ENCODE data around the gene MRPL58.
"Not testable (repeated sequence)": the region's sequence is repeated elsewhere in the genome, so short reads cannot be mapped to it uniquely, and the experiment has no call there.

Gene MRPL58

GRCh38 chr17:75012346-75013091 lies at the start of gene MRPL58:
MRPL58 (plus strand) TSS chr17:75012670; CDS start chr17:75012687, 17 bp downstream.
- peak; percentile 78 to 85 for DNase-seq

DNA sequence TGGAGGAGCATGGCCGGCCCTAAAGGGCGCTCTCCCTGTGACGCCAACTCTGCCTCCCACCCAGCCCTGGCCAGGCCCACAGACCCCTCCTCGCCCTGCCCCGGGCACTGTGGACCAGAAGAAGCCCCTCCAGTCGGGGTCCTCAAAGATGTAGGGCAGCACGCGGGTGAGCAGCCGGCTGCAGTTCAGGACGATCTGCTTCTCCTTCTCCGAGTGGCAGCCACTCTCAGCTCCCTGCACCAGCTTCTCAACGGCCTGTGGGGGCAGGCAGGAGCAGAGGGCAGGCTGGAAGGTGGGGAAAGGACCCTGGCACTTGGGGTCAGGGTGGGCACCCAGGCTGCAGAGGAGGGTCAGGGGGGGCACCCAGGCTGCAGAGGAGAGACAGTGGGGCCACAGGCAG lies 48.8 kb upstream of the MRPL58 start:
- no peak for DNase-seq

GRCh38 chr17:74964246-74964761 lies 48.2 kb upstream of the MRPL58 start:
- DNase-seq = no peak

- no peak for DNase-seq
These were observed 47.4 kb upstream of the MRPL58 start for GRCh38 chr17:74964988-74965622.

GRCh38 chr17:74968361-74968780 lies 44.1 kb upstream of the MRPL58 start:
- no peak for DNase-seq

GRCh38 chr17:74969501-74969900 lies 43.0 kb upstream of the MRPL58 start:
- DNase-seq = not testable (repeated sequence)

DNA sequence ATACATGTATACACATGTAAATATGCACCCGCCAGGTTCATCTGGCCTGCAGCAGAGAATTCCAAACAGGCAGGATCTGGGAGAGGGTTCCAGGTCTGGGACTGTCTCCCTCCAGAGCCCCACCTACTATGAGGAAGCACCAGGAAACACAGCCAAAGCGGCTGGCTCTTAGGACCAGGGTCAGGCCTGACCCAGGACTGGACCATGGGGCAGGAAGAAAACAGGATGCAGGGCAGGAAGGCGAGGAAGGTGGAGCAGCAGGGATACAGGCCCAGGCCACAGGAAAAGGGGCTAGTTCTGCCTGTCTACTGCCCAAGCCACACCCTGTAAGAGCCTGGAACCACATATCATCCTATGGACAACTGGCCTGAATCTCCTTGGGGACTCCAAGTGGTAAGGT lies 42.1 kb upstream of the MRPL58 start:
- DNase-seq = no peak

DNA sequence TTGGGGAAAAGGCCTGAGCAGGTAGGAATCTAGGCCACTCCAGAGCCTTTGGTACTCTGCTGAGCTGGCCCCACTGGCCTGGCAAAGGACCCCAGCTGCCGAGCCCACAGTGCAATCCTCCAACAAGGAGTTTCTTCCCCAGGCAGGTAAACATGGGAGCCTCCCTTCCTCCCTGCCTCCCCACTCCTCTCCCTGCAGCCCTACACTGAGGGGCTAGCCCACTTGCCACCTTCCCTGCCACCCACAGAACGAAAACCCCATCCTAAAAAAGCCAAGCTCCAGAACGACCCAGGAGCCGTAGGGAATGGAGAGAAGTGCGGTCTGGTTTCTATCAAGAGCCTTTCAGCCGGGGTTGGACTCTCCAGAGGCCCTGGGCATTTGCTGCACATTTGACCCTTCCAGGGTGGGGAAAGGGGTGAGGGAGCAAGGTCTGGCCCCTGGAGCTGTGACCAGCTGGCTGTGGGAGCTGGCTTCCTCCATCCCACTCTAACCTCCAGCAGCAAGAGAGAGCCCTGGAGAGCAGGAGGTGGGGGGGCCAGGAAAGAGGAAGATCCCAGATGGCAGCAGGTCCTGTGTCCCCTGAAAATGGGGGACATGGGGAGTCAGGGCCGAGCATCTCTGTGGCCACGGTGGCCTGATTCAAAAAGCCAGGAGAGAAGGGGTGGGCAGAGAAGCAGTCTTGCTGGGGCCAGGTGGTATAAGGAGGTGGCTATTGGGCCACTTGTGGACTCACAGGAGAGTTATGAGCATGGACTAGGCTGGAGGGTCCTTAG lies 41.2 kb upstream of the MRPL58 start:
- no peak for DNase-seq

DNA sequence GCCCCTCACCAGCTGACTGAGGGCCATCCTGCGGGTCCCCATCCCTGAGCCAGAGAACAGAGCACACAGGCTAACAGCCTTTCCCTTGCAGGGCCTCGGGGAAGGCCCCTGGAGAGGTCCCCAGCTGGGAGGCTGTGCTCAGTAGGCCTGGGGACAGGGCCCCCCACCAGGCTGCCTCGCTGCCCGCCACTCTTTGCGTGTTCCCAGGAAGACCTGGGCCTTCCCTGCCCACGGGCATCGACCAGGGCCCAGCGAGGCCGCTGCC lies 40.7 kb upstream of the MRPL58 start:
- no peak for DNase-seq

DNA sequence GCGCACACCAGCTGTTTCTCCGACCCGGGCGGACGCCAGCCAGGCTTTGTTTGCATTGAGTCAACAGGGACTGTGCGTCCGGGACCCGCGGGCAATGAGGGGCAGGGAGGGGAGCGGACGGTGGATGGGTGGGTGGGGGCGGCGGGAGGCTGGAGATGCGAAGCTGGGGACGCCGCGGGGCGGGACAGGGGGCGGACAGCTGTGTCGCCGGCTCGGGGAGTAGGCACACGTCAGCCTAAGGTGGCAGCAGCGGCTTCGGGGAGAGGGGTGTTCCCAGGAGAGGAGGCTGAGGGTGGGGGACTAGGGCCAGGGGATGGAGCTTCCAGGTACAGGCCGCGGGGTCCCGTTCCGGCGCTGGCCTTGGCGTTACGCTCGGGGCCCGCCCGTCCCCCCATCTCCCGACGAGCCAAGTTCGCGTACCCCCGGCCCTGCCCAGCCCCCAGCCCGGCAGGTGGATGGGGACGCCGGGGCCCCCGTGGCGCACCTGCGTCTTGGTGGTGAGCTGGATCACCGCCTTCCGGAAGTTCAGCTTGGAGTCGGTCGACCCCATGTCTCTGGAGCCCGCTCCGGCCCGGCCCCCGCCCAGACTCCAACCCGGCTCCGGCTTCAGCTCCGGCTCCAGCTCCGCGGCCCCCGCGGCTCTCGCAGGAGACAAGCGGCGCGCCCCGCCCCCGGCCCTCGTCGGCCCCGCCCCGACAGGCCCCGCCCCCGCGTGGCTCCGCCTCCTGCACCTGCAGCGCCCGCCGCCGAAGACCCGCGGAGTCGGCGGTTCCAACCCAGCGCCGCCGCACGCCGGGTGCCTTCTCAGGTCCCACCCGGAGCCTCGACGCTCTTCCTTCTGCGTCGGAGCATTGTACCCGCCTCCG lies 40.1 kb upstream of the MRPL58 start, which contains the start of gene HID1:
Gene HID1 (minus strand): TSS at position 653 of the 866 bp plus-strand sequence. CDS start 103 bp downstream, at position 550.
- DNase-seq = peak; percentile 76 to 87

- no peak for DNase-seq
These were observed 39.5 kb upstream of the MRPL58 start for GRCh38 chr17:74972973-74973328.

DNA sequence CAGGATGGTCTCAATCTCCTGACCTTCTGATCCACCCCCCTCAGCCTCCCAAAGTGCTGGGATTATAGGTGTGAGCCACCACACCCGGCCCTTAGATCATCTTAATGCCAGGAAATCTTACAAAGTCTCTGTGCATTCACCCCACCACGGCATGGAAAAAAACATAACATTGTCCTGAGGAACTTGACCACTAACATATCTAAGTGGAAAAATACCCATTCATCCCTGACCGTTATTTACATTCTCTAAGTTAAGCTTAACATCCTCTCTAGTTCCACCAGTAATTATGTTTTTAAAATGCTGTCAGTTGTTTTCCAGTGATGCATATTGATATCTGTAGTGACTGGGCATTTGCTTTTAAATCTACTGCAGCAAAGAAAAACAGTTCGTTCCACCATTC lies 36.5 kb upstream of the MRPL58 start:
- no peak for DNase-seq

GRCh38 chr17:74977802-74978201 lies 34.7 kb upstream of the MRPL58 start:
- no peak for DNase-seq

- no peak for DNase-seq
These were observed 34.2 kb upstream of the MRPL58 start for GRCh38 chr17:74978240-74978639.

- DNase-seq = no peak
These were observed 32.9 kb upstream of the MRPL58 start for GRCh38 chr17:74979408-74980146.

DNA sequence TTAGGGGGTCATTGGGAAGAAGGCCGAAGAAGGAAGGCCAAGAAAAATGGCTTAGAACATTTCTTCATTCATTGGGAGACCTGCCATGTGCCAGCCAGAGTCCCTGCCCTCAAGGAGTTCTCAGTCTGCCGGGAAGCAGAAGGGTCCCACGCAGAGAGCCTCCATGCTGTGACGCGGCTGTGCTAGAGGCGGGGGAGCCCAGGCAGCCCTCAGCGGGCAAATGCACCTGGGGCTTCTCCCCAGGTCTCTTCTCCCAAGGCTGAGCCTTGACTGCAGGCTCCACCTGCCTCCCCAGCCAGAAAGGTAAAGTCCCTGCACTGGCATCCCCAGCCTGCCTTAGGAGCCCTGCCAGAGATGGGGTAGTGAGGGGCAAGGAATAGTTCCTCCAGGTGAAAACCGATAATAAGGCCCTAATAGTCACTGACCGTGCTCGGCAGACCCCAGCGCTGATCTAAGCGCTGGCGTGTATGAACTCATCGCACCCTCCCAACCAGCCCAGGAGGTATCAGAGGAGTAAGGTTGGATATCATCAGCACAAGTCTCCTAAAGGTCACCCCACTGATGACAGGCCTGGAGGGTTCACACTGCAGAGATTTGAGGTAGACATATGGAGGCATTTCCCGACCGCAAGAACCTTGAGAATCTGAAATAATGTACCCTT lies 31.0 kb upstream of the MRPL58 start:
- DNase-seq = no peak

GRCh38 chr17:74981979-74982662 lies 30.3 kb upstream of the MRPL58 start:
- DNase-seq = peak; percentile 74 to 86

- DNase-seq = not testable (repeated sequence)
These were observed 29.7 kb upstream of the MRPL58 start for GRCh38 chr17:74982663-74983313.

DNA sequence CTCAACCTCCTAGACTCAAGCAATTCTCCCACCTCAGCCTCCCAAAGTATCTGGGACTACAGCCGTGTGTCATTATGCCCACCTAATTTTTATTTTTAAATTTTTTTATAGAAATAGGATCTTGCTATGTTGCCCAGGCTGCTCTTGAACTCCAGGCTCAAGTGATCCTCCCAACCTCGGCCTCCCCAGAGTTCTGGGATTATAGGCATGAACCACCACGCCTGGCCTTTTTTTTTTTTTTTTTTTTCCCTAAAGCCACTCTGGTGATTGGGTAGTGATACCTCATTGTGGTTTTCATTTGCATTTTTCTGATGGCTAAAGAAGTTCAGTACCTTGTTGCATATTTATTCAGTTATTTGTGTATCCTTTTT lies 26.3 kb upstream of the MRPL58 start:
- DNase-seq = no peak

DNA sequence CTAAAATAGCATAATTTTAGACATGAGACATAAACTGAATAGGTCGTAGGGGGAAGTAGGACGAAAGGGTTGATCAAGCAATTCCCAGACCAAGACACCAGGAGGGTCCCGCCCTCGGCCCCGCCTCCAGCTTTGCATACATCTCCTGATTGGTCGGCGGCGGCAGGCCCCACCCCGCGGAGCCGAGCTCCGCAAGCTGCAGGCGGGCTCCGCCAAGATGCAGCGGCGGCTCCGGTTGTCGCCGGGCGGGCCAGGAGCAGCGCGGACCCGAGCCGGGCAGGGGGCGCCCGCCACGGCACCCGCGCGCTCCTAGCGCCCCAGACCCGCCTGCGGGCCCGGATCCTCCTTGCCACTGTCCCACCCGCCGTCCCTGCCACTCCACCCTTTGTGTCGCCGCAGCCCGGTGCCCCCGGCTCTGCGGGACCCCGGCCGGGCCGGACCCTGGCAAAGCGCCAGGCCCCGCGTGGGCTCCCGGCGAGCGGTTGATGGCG lies 25.0 kb upstream of the MRPL58 start, which contains the start of gene CDR2L:
Gene CDR2L (plus strand): TSS at position 215 of the 491 bp plus-strand sequence. CDS start 412 bp downstream, outside the sequence.
- peak; percentile 91 to 93 for DNase-seq

Measured in CD4-positive, alpha-beta T cell treated with Interferon alpha-2 for 1 hour (primary cell).